Endothelial cell (in vitro differentiated cells): ENCODE measurements around the gene TNK2. TPM values are rescaled to one million over a fixed set of nuclear protein-coding genes. Genes with fewer than 3 reads are reported as not detected.

Experiments used
- DNase-seq: peaks from one replicate; pipeline ENCODE4 v3.0.0; 2021; ENCODE audit warnings: low spot score
- H3K27ac Mint-ChIP-seq: one replicate; pipeline ENCODE4 v1.8.0; 2021; ENCODE audit warnings: mixed read lengths, inconsistent platforms; ENCODE audit not compliant: unreplicated experiment
- H3K27me3 Mint-ChIP-seq: one replicate; pipeline ENCODE4 v1.8.0; 2021; ENCODE audit warnings: mild to moderate bottlenecking, moderate library complexity, mixed read lengths, inconsistent platforms; ENCODE audit not compliant: unreplicated experiment
- H3K36me3 Mint-ChIP-seq: one replicate; pipeline ENCODE4 v1.8.0; 2021; ENCODE audit warnings: mild to moderate bottlenecking, low read depth, mixed read lengths, inconsistent platforms; ENCODE audit not compliant: unreplicated experiment
- H3K4me1 Mint-ChIP-seq: one replicate; pipeline ENCODE4 v1.8.0; 2021; ENCODE audit warnings: mild to moderate bottlenecking, mixed read lengths, inconsistent platforms; ENCODE audit not compliant: unreplicated experiment
- H3K4me3 Mint-ChIP-seq: one replicate; pipeline ENCODE4 v1.8.0; 2021; ENCODE audit warnings: mild to moderate bottlenecking, mixed read lengths, inconsistent platforms; ENCODE audit not compliant: unreplicated experiment
- H3K9me3 Mint-ChIP-seq: one replicate; pipeline ENCODE4 v1.8.0; 2021; ENCODE audit warnings: mixed read lengths, inconsistent platforms; ENCODE audit not compliant: unreplicated experiment
- total RNA-seq: library from RNA; stranded (reverse); fragmentation: NEBNext Ultra II Directional; extraction: Animal tissue kit (Norgen Biotek cat#: 25700); gene quantifications from one replicate; pipeline ENCODE4 v1.2.1, GENCODE V29; 2021; ENCODE audit not compliant: unreplicated experiment
- TF ChIP-seq, protein P1 (sequence below): fragments of 200-600 bp; sonication (generic); IDR thresholded peaks from one replicate; pipeline ENCODE4 v1.5.0; 2021; ENCODE audit warnings: antibody characterized with exemption; ENCODE audit not compliant: unreplicated experiment

TNK2 gene
- total RNA-seq, 1 donor from 2014 or later, result 135 TPM

DNA sequence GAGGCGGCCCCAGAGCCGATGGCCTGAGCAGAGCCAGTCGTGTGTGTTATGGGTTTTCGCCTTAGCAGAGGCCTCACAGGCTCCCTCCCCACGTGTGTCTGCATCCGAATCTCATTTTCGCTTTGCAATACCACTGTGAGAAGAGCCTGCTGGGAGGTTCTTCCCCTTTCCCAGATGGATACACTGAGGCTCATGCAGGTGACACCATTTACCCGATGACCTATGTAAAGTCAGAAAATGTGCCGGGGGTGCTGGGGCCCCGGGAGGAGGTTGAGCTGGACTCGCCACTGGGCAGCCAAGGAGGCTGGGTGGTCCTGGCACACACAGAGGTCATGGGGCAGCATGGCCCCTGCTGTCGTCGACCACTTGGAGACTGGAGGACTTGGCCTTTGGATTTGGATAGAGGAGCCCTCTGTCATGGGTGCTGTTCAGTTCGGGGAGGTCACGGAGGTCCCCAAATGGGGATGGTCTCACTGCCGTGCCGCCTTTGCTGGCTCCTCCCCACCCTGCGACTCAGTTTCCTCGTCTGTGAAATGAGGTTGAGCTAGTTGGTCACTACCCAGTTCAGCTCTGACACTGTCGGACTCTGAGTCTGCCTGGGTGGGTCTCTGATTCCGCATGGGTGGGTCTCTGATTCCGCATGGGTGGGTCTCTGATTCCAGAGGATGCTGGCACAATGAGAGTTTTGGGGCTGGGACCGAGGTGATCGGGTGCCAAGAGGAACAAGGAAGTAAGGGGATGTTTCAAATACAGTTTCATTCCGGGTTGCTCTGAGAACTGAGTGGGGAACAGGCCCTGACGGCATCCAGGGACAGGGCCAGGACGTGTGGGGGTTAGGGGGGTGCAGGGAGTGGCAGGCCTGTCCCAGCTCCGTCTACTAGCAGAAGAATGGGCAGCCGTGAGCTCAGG is 73.4 kb downstream of the TNK2 start:
- Mint-ChIP-seq H3K4me3 (no peak overlapping the region), H3K27me3 (peaks cover 2% of the 10 kb centered on the region), H3K9me3 (no peaks in the 10 kb centered on the region), H3K27ac (no peak overlapping the region), H3K36me3 (peaks cover 5% of the 10 kb centered on the region), H3K4me1 (peaks cover 3% of the 10 kb centered on the region)
- TF ChIP-seq, protein P1, sequence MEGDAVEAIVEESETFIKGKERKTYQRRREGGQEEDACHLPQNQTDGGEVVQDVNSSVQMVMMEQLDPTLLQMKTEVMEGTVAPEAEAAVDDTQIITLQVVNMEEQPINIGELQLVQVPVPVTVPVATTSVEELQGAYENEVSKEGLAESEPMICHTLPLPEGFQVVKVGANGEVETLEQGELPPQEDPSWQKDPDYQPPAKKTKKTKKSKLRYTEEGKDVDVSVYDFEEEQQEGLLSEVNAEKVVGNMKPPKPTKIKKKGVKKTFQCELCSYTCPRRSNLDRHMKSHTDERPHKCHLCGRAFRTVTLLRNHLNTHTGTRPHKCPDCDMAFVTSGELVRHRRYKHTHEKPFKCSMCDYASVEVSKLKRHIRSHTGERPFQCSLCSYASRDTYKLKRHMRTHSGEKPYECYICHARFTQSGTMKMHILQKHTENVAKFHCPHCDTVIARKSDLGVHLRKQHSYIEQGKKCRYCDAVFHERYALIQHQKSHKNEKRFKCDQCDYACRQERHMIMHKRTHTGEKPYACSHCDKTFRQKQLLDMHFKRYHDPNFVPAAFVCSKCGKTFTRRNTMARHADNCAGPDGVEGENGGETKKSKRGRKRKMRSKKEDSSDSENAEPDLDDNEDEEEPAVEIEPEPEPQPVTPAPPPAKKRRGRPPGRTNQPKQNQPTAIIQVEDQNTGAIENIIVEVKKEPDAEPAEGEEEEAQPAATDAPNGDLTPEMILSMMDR, result no peak
- no peak for DNase-seq

DNA sequence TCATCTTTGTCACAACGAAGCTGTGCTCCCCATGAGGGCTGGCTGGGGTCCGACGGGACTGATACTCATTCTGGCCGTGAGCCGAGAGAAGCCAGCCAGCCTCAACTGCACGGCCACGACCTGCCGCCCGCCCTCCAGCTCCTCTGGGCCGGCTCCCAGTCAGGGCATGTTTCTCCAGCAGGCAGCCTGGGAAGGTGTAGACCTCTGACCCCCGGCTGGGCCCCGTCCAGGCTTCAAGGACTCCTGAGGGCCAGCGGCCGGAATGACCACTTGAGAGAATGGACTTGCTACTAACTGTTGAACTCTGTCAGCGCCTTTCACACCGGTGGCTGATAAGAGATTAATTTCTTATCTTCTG is 78.5 kb downstream of the TNK2 start:
- TF ChIP-seq, protein P1, result no peak
- H3K9me3 Mint-ChIP-seq, result no peaks in the 10 kb centered on the region
- H3K36me3 Mint-ChIP-seq, result no peaks in the 10 kb centered on the region
- no peak overlapping the region for H3K4me3 Mint-ChIP-seq
- no peak overlapping the region for H3K27ac Mint-ChIP-seq
- H3K4me1 Mint-ChIP-seq, result no peaks in the 10 kb centered on the region
- DNase-seq, result no peak
- H3K27me3 Mint-ChIP-seq, result no peaks in the 10 kb centered on the region

DNA sequence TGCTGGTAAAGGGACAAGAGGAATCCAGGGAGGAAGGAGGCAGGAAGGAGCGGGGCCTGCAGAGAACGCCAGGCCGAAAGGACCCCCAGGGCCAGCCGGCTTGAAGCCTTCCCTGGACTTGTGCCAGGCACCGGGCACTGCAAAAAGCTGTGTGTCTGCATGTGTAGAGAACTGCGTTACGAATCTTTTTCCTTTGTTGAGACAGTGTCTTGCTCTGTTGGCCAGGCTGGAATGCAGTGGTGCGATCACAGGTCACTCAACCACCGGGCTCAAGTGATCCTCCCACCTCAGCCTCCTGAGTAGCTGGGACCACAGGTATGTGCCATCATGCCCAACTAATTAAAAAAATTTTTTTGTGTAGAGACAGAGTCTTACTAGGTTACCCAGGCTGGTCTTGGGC is 79.6 kb downstream of the TNK2 start:
- TF ChIP-seq, protein P1, result no peak
- no peaks in the 10 kb centered on the region for H3K36me3 Mint-ChIP-seq
- no peaks in the 10 kb centered on the region for H3K9me3 Mint-ChIP-seq

DNA sequence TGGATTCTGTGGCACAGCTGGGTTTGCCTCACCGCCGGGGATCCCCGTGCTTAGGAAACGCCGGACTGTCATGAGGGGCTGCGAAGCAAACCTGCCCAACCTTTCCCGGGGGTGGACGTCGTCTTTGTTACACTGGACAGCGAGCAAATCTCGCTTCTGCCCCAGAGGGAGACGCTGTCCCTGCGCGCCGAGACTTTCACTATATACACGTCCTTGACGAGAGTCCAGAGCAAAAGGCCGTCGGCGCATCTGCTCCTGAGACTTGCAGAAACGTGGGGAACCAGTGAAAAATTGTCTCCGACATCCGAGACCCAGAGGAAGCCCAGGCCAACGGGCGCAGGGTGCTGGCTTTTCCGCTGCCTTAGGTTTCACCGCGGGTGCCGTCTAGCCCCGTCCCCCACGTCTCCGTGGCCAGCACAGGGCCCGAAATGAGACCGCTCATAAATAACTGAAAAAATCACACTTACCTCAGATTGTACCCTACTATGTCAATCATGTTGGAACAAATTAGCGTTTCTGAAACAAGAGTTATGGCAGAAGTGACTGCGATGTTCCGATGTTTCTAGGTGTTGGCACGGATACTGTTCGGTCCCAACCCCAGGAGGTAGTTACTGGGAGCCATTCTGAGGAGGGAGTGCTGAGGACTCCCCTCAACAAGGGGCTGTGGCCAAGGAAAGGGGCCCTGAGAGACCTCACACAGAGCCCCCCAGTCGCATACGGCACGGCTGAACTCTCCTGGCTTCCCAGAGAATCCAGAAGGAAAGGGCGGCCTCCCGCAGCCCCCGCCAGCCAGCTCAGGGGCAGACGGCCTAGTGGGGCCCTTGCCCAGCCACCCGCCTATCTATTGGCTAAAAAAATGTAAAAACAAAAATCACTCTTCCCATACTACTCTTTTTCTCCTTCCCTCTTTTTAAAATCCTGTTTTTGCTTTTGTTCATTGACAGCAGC is 82.2 kb downstream of the TNK2 start:
- no peaks in the 10 kb centered on the region for H3K4me1 Mint-ChIP-seq

More for the DNA sequence above, 79.6 kb downstream of the TNK2 start:
- H3K4me1 Mint-ChIP-seq, result no peaks in the 10 kb centered on the region
- DNase-seq, result no peak
- H3K27ac Mint-ChIP-seq, result no peak overlapping the region
- no peak overlapping the region for H3K4me3 Mint-ChIP-seq
- no peaks in the 10 kb centered on the region for H3K27me3 Mint-ChIP-seq

More for the DNA sequence above, 82.2 kb downstream of the TNK2 start:
- H3K27me3 Mint-ChIP-seq, result peaks cover 2% of the 10 kb centered on the region
- no peaks in the 10 kb centered on the region for H3K9me3 Mint-ChIP-seq
- no peak overlapping the region for H3K4me3 Mint-ChIP-seq
- no peak overlapping the region for H3K27ac Mint-ChIP-seq
- TF ChIP-seq, protein P1, result no peak
- DNase-seq, result no peak
- no peaks in the 10 kb centered on the region for H3K36me3 Mint-ChIP-seq
